Psoas muscle (tissue), 8 donors: ENCODE results near the gene SLC27A5. TPM values are rescaled to one million over a fixed set of nuclear protein-coding genes. Genes with fewer than 3 reads are reported as not detected.
"Not testable (repeated sequence)": the region's sequence is repeated elsewhere in the genome, so short reads cannot be mapped to it uniquely, and the experiment has no call there.

ENCODE experiments used
- ATAC-seq, 4 donors: fragments of 200-7000 bp; cut with Tn5 transposase; one replicate each; pipeline ENCODE4 v1.9.1; 2020; ENCODE audit warnings: moderate library complexity in 3 of 4, mild to moderate bottlenecking in 2 of 4
- DNase-seq, 2 donors: peaks; one replicate each; pipeline ENCODE4 v3.0.0-alpha.2; 2020
- H3K27ac ChIP-seq: fragments of 200-600 bp; one replicate; pipeline ENCODE4 v1.8.0; 2022
- H3K27me3 ChIP-seq, 3 donors: fragments of 200-600 bp in 1 of 3; one replicate each; pipeline versions ENCODE4 v1.6.1 to v1.8.0; 2013 to 2022; ENCODE audit warnings: low read length in 2 of 3, mild to moderate bottlenecking in 2 of 3, moderate library complexity in 1 of 3; ENCODE audit not compliant: insufficient read depth in 3 of 3
- H3K36me3 ChIP-seq, 2 donors: fragments of 200-600 bp in 1 of 2; one replicate each; pipeline versions ENCODE4 v1.6.1 to v1.8.0; 2013 to 2022; ENCODE audit warnings: low read depth in 1 of 2, mild to moderate bottlenecking in 1 of 2, moderate library complexity in 1 of 2; ENCODE audit not compliant: insufficient read depth in 1 of 2
- H3K4me1 ChIP-seq: fragments of 200-600 bp; one replicate; pipeline ENCODE4 v1.8.0; 2022
- H3K4me3 ChIP-seq: fragments of 200-600 bp; one replicate; pipeline ENCODE4 v1.8.0; 2022; ENCODE audit warnings: mild to moderate bottlenecking
- H3K9me3 ChIP-seq: fragments of 200-600 bp; one replicate; pipeline ENCODE4 v1.8.0; 2022
- WGBS, 3 donors: extraction: QIAGEN DNeasy Blood & Tissue Kit; methylation state at CpG; one replicate each; pipeline versions ENCODE4 v1.1.6 to v1.1.7; 2013; 5-methylcytosine and 5-hydroxymethylcytosine counted together
- intact Hi-C, 2 donors: fragments of 100-400 bp; cut with DNase I; formaldehyde crosslinking; loops; one replicate each; pipeline versions ENCODE4 v1.11.0 to v1.14.2; 2022
- polyA plus RNA-seq, 3 donors: library from polyadenylated mRNA; stranded (reverse); fragments of 200-250 nt; gene quantifications; one replicate each; pipeline ENCODE4 v1.2.3, GENCODE V29; 2013
- total RNA-seq, 4 donors: library from RNA; stranded (reverse); fragmentation: NEBNext Ultra II Directional in 2 of 4; extraction: Animal tissue kit (Norgen Biotek cat#: 25700) in 2 of 4; gene quantifications; one replicate each; pipeline versions ENCODE4 v1.2.1 to v1.2.4, GENCODE V29; 2021 to 2023
- TF ChIP-seq, protein P1 (sequence below): fragments of 200-600 bp; IDR thresholded peaks from one replicate; pipeline ENCODE4 v1.8.0; 2022; ENCODE audit warnings: antibody characterized with exemption
- donor health status: healthy with polysubstance abuse.
- donor health status: DM: no; HTN: no; CAD: no; lungs with moderate emphysema.
- donor health status: Bipolar disorder and iron deficiency.
- donor health status: healthy.
- donor health status: DM: yes; HTN: yes; CAD: no.
- donor health status: DM: no; HTN: no; CAD: no.
- donor health status: DM: no; HTN: no; CAD: no.
- donor health status: DM: yes; HTN: yes; CAD: no.

The SLC27A5 gene
- total and polyA plus RNA-seq, 7 donors: 3.1 to 11.0 (median 6.1) TPM

DNA sequence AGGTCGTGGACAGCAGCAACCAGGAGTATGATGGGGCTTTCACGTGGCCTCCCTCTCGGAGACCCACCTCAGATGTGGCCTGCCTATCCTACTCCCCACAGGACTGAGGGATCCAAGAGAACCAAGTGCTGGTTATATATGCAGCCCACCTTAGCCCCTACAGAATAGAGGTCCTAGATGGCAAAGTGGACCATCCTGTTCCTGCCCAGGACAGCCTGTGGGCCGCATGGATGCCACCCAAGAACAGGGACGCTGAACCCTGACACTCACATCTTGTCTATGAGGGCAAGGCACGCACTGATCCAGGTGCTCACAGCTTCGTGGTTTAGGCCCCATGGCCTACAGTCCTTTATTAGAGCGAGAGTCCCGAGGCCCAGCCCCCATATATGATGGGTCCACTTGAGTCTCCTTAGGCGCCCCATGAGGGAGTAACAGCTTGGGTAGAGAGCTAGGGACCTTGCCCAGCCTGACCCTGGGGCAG, 1.5 kb upstream of the SLC27A5 start:
- intact Hi-C loops: no loop called here
- 79 to 89% (median 84%) methylated on average over 10 of the region's 10 CpGs for WGBS, 3 donors
- TF ChIP-seq, protein P1, sequence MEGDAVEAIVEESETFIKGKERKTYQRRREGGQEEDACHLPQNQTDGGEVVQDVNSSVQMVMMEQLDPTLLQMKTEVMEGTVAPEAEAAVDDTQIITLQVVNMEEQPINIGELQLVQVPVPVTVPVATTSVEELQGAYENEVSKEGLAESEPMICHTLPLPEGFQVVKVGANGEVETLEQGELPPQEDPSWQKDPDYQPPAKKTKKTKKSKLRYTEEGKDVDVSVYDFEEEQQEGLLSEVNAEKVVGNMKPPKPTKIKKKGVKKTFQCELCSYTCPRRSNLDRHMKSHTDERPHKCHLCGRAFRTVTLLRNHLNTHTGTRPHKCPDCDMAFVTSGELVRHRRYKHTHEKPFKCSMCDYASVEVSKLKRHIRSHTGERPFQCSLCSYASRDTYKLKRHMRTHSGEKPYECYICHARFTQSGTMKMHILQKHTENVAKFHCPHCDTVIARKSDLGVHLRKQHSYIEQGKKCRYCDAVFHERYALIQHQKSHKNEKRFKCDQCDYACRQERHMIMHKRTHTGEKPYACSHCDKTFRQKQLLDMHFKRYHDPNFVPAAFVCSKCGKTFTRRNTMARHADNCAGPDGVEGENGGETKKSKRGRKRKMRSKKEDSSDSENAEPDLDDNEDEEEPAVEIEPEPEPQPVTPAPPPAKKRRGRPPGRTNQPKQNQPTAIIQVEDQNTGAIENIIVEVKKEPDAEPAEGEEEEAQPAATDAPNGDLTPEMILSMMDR: no peak
- peak overlapping the region; percentile 71 for H3K27ac ChIP-seq
- H3K4me3 ChIP-seq: no peak overlapping the region
- H3K9me3 ChIP-seq: no peaks in the 10 kb centered on the region
- no peaks in the 10 kb centered on the region for H3K27me3 ChIP-seq
- ATAC-seq (peak in 2 of 4 donors; percentile 1 to 11), DNase-seq (no peak)
- H3K36me3 ChIP-seq: peaks cover 0 to 20% of the 10 kb centered on the region in 2 donors
- H3K4me1 ChIP-seq: peaks cover 20% of the 10 kb centered on the region

DNA sequence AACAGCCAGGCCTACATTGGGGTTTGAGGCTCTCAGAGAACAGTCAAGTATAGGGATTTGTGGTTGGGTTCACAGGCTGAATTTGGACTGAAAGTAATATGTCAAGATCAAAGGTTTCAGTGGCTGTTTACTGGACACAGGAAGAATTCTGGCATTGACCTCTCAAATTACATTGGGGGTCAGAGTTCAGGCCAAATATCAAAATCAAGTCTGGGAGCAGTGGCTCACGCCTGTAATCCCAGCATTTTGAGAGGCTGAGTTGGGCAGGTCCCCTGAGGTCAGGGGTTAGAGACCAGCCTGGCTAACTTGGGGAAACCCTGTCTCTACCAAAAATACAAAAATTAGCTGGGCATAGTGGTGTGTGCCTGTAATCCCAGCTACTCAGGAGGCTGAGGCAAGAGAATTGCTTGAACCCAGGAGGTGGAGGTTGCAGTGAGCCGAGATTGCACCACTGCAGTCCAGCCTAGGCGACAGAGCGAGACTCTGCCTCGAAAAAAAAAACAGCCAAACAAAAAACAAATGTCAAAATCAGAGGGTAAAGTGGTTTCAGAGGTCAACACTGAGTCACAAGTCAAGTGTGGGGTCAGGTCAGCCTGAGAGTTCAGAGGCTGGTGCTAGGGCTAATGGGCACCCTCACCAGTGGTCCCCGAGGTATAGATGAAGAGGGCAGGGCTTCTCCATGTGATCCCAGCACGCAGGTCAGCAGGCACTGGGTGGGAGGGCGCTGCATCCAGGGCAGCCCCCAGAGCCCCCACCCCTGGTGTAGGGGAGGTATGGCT, 1.5 kb downstream of the SLC27A5 start:
- intact Hi-C loops: no loop called here
- Histone ChIP-seq H3K4me3 (no peak overlapping the region), H3K9me3 (no peaks in the 10 kb centered on the region), H3K4me1 (peaks cover 6% of the 10 kb centered on the region), H3K36me3 (no peaks in the 10 kb centered on the region), H3K27ac (no peak overlapping the region), H3K27me3 (no peaks in the 10 kb centered on the region)
- no peak for DNase-seq
- no peak for ATAC-seq
- TF ChIP-seq, protein P1: no peak
- 74 to 77% (median 77%) methylated on average over 8 of the region's 8 CpGs for WGBS, 3 donors

DNA sequence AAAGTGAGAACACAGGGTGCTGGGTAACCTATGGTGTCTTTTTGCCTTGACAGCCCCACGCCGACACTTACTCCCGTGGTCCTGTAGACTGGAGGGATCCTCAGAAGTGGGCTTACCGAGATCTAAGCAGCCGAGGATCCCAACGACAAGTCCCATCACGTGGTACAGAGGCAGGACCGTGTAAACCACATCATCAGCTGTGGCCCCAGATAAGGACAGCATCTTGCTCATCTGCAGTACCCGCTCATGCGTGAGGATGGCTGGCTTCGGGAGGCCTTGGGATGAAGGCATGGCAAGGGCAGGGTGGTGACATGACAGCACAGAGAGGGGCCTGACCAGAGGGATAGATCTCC, 2.1 kb downstream of the SLC27A5 start:
- H3K9me3 ChIP-seq: no peaks in the 10 kb centered on the region
- H3K4me1 ChIP-seq: peaks cover 4% of the 10 kb centered on the region
- DNase-seq: no peak
- H3K27ac ChIP-seq: no peak overlapping the region
- no peak overlapping the region for H3K4me3 ChIP-seq
- H3K36me3 ChIP-seq: no peaks in the 10 kb centered on the region
- ATAC-seq: no peak
- 82 to 86% (median 82%) methylated on average over 11 of the region's 11 CpGs for WGBS, 3 donors
- intact Hi-C loops: no loop called here
- TF ChIP-seq, protein P1: no peak
- H3K27me3 ChIP-seq: no peaks in the 10 kb centered on the region

DNA sequence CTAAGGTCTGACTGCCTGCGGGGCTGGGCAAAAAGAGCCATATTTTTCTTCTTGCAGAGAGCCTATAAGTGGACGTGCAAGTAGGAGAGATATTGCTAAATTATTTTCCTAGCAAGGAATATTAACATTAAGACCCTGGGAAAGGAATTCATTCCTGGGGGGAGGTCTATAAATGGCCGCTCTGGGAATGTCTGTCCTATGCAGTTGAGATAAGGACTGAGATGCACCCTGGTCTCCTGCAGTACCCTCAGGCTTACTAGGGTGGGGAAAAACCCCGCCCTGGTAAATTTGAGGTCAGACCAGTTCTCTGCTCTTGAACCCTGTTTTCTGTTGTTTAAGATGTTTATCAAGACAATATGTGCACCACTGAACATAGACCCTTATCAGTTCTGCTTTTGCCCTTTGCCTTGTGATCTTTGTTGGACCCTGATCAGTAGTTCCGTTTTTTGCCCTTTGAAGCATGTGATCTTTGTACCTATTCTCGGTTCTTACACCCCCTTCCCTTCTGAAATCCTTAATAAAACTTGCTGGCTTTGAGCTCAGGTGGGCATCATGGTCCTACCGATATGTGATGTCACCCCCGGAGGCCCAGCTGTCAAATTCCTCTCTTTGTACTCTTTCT, 4.1 kb downstream of the SLC27A5 start:
- intact Hi-C loops, H3K36me3 ChIP-seq, H3K27ac ChIP-seq, H3K4me3 ChIP-seq, H3K9me3 ChIP-seq, H3K27me3 ChIP-seq, ATAC-seq, H3K4me1 ChIP-seq, DNase-seq: not testable (repeated sequence)
- 70 to 84% (median 72%) methylated on average over 7 to 8 of the region's 8 CpGs for WGBS, 3 donors

DNA sequence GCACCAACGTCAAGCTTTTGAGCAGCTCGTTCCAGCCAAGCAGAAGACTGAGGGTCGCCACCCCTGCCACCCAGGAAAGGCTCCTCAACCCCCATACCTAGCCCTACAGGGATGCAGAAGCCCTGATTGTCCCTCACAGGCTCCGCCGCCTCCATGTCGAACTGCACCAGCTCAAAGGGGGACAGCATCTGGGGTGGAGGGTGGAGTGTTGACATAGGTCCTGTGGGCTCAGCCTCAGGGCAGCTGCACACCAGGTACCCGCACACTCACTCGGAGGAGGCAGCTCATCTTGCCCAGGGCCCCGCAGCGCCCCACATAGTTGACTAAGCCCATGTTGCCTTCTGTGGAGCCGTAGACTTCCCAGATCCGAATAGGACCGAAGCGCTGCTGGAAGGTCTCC, 11.6 kb downstream of the SLC27A5 start:
- intact Hi-C loops: no loop called here
- ATAC-seq: no peak
- no peak for DNase-seq
- peaks cover 19% of the 10 kb centered on the region for H3K4me1 ChIP-seq
- no peaks in the 10 kb centered on the region for H3K27me3 ChIP-seq
- TF ChIP-seq, protein P1: no peak
- 86 to 92% (median 89%) methylated on average over 14 of the region's 14 CpGs for whole genome bisulfite sequencing, 3 donors
- no peaks in the 10 kb centered on the region for H3K9me3 ChIP-seq
- H3K27ac ChIP-seq: no peak overlapping the region
- H3K36me3 ChIP-seq: no peaks in the 10 kb centered on the region
- H3K4me3 ChIP-seq: peak overlapping the region; percentile 68
